Measurements from ENCODE around the gene ZFY.
"Not testable (repeated sequence)": the region's sequence is repeated elsewhere in the genome, so short reads cannot be mapped to it uniquely, and the experiment has no call there.

Gene ZFY

GRCh38 chrY:2979283-2979682, 44.1 kb downstream of the ZFY start:
- Histone ChIP-seq H3K36me3 (no peaks in the 10 kb centered on the region), H3K27ac (no peak overlapping the region), H3K27me3 (ENCODE audit: insufficient read depth, low read depth, severe bottlenecking) (no peaks in the 10 kb centered on the region), H3K9me3 (ENCODE audit: severe bottlenecking) (no peaks in the 10 kb centered on the region), H3K4me3 (ENCODE audit: low read depth, low read length) (no peak overlapping the region)
- TF ChIP-seq CTCF (IDR thresholded peaks at IDR 0.05; ENCODE audit: low read depth, low read length) = no peak
- DNase-seq = no peak

GRCh38 chrY:2984491-2984890, 49.3 kb downstream of the ZFY start:
- H3K36me3 ChIP-seq = no peaks in the 10 kb centered on the region
- TF ChIP-seq CTCF (IDR thresholded peaks at IDR 0.05; ENCODE audit: low read depth, low read length) = no peak
- no peak for DNase-seq

GRCh38 chrY:2987178-2987577, 52.0 kb downstream of the ZFY start:
- DNase-seq; H3K9me3 ChIP-seq (ENCODE audit: severe bottlenecking); H3K27ac ChIP-seq; H3K4me3 ChIP-seq (ENCODE audit: low read depth, low read length); H3K36me3 ChIP-seq; H3K27me3 ChIP-seq (ENCODE audit: insufficient read depth, low read depth, severe bottlenecking): not testable (repeated sequence)

More at GRCh38 chrY:2984491-2984890, 49.3 kb downstream of the ZFY start:
- Histone ChIP-seq H3K27ac (no peak overlapping the region), H3K4me3 (ENCODE audit: low read depth, low read length) (no peak overlapping the region), H3K27me3 (ENCODE audit: insufficient read depth, low read depth, severe bottlenecking) (no peaks in the 10 kb centered on the region), H3K9me3 (ENCODE audit: severe bottlenecking) (no peaks in the 10 kb centered on the region)

GRCh38 chrY:2997369-2997768, 62.2 kb downstream of the ZFY start:
- H3K4me3 ChIP-seq (ENCODE audit: low read depth, low read length); H3K27me3 ChIP-seq (ENCODE audit: insufficient read depth, low read depth, severe bottlenecking); H3K27ac ChIP-seq; H3K9me3 ChIP-seq (ENCODE audit: severe bottlenecking); DNase-seq; H3K36me3 ChIP-seq: not testable (repeated sequence)

GRCh38 chrY:3002190-3002589, 67.0 kb downstream of the ZFY start:
- no peaks in the 10 kb centered on the region for H3K9me3 ChIP-seq (ENCODE audit: severe bottlenecking)
- H3K4me3 ChIP-seq (ENCODE audit: low read depth, low read length) = no peak overlapping the region
- H3K36me3 ChIP-seq = no peaks in the 10 kb centered on the region
- H3K27ac ChIP-seq = no peak overlapping the region
- DNase-seq = no peak
- no peaks in the 10 kb centered on the region for H3K27me3 ChIP-seq (ENCODE audit: insufficient read depth, low read depth, severe bottlenecking)
- no peak for TF ChIP-seq CTCF (IDR thresholded peaks at IDR 0.05; ENCODE audit: low read depth, low read length)

- H3K27me3 ChIP-seq (ENCODE audit: insufficient read depth, low read depth, severe bottlenecking) = no peaks in the 10 kb centered on the region
- no peaks in the 10 kb centered on the region for H3K9me3 ChIP-seq (ENCODE audit: severe bottlenecking)
- TF ChIP-seq CTCF (IDR thresholded peaks at IDR 0.05; ENCODE audit: low read depth, low read length) = no peak
- no peak for DNase-seq
- no peak overlapping the region for H3K27ac ChIP-seq
- H3K36me3 ChIP-seq = no peaks in the 10 kb centered on the region
- H3K4me3 ChIP-seq (ENCODE audit: low read depth, low read length) = no peak overlapping the region
Observed at GRCh38 chrY:3002680-3003515, 67.7 kb downstream of the ZFY start.

GRCh38 chrY:3003516-3003830, 68.3 kb downstream of the ZFY start:
- Histone ChIP-seq H3K36me3 (no peaks in the 10 kb centered on the region), H3K27ac (no peak overlapping the region), H3K27me3 (ENCODE audit: insufficient read depth, low read depth, severe bottlenecking) (no peaks in the 10 kb centered on the region), H3K4me3 (ENCODE audit: low read depth, low read length) (no peak overlapping the region), H3K9me3 (ENCODE audit: severe bottlenecking) (no peaks in the 10 kb centered on the region)
- TF ChIP-seq CTCF (IDR thresholded peaks at IDR 0.05; ENCODE audit: low read depth, low read length) = no peak
- DNase-seq = no peak

All from WERI-Rb-1 (cell line).